ENCODE measurements around the gene UGT1A10. TPM values are rescaled to one million over a fixed set of nuclear protein-coding genes. Genes with fewer than 3 reads are reported as not detected.
"Not testable (repeated sequence)": the region's sequence is repeated elsewhere in the genome, so short reads cannot be mapped to it uniquely, and the experiment has no call there.

UGT1A10 gene
- total RNA-seq: not detected
- under 1 TPM in 1 of 2 donors, not detected in 1; 0.38 TPM for polyA plus RNA-seq
- long read RNA-seq, donor 1: 0 reads
- long read RNA-seq, donor 2: 0 reads

DNA sequence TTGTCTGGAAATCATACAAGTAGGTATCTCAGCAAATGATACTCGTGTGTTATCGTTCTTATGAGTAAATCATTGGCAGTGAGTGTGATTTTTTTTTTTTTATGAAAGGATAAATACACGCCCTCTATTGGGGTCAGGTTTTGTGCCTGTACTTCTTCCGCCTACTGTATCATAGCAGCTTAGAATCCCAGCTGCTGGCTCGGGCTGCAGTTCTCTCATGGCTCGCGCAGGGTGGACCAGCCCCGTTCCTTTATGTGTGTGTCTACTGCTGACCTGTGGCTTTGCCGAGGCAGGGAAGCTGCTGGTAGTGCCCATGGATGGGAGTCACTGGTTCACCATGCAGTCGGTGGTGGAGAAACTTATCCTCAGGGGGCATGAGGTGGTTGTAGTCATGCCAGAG is at the start of gene UGT1A10:
Gene UGT1A10 (plus strand): TSS at position 143 of the 400 bp plus-strand sequence. CDS start 75 bp downstream, at position 218.
- 85 to 91% methylated on average over 10 of the region's 10 CpGs for WGBS, 2 donors
- H3K27me3 ChIP-seq (ENCODE audit: control insufficient read depth in 1 of 2, insufficient read depth in 2 of 2, low read length in 1 of 2); H3K36me3 ChIP-seq (ENCODE audit: control insufficient read depth in 1 of 2, insufficient read depth in 2 of 2, low read length in 1 of 2); H3K27ac ChIP-seq (ENCODE audit: low read depth in 1 of 2, low read length in 2 of 2); ATAC-seq (ENCODE audit: low FRiP score); intact Hi-C loops (cut with DNase I); H3K4me3 ChIP-seq (ENCODE audit: low read length in 2 of 2); H3K9me3 ChIP-seq (ENCODE audit: control insufficient read depth, low read length); DNase-seq; H3K4me1 ChIP-seq (ENCODE audit: control insufficient read depth in 1 of 2, insufficient read depth in 2 of 2, low read length in 2 of 2): not testable (repeated sequence)

- ATAC-seq (ENCODE audit: low FRiP score): no peak
- Histone ChIP-seq H3K36me3 (ENCODE audit: control insufficient read depth in 1 of 2, insufficient read depth in 2 of 2, low read length in 1 of 2) (no peaks in the 10 kb centered on the region), H3K4me1 (ENCODE audit: control insufficient read depth in 1 of 2, insufficient read depth in 2 of 2, low read length in 2 of 2) (no peaks in the 10 kb centered on the region), H3K27me3 (ENCODE audit: control insufficient read depth in 1 of 2, insufficient read depth in 2 of 2, low read length in 1 of 2) (no peaks in the 10 kb centered on the region), H3K4me3 (ENCODE audit: low read length in 2 of 2) (no peak overlapping the region), H3K27ac (ENCODE audit: low read depth in 1 of 2, low read length in 2 of 2) (no peak overlapping the region), H3K9me3 (ENCODE audit: control insufficient read depth, low read length) (peaks cover 1% of the 10 kb centered on the region)
- intact Hi-C loops (cut with DNase I): no loop called here
- 87 to 91% methylated on average over 2 of the region's 2 CpGs for WGBS, 2 donors
- no peak for DNase-seq
Observed at GRCh38 chr2:233588400-233588799, 47.8 kb upstream of the UGT1A10 start.

DNA sequence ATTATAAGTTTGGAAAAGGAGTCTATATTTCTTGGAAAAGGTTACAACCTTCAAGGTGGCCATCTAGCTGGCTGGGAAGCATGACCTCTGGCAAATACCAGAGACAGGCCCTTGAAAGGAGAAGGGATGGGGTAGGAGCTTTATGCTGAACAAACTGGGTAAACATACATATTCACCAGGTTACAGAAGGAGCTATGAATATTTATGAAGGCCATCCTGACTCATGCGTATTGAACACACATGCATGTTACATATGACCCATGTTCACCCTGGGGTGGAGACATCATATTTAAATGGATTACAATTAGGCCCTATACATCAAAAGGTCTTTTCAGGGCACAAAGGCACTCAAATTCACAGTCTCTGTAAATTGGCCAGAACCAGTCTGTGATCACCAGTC is 43.5 kb upstream of the UGT1A10 start:
- ATAC-seq (ENCODE audit: low FRiP score); H3K4me3 ChIP-seq (ENCODE audit: low read length in 2 of 2); H3K4me1 ChIP-seq (ENCODE audit: control insufficient read depth in 1 of 2, insufficient read depth in 2 of 2, low read length in 2 of 2); H3K36me3 ChIP-seq (ENCODE audit: control insufficient read depth in 1 of 2, insufficient read depth in 2 of 2, low read length in 1 of 2); intact Hi-C loops (cut with DNase I); DNase-seq; H3K9me3 ChIP-seq (ENCODE audit: control insufficient read depth, low read length); H3K27me3 ChIP-seq (ENCODE audit: control insufficient read depth in 1 of 2, insufficient read depth in 2 of 2, low read length in 1 of 2); H3K27ac ChIP-seq (ENCODE audit: low read depth in 1 of 2, low read length in 2 of 2): not testable (repeated sequence)
- WGBS, 2 donors: 83 to 100% methylated on average over 1 of the region's 1 CpG

- Histone ChIP-seq H3K27me3 (ENCODE audit: control insufficient read depth in 1 of 2, insufficient read depth in 2 of 2, low read length in 1 of 2) (no peaks in the 10 kb centered on the region), H3K4me3 (ENCODE audit: low read length in 2 of 2) (no peak overlapping the region), H3K9me3 (ENCODE audit: control insufficient read depth, low read length) (no peaks in the 10 kb centered on the region), H3K27ac (ENCODE audit: low read depth in 1 of 2, low read length in 2 of 2) (no peak overlapping the region), H3K4me1 (ENCODE audit: control insufficient read depth in 1 of 2, insufficient read depth in 2 of 2, low read length in 2 of 2) (no peaks in the 10 kb centered on the region), H3K36me3 (ENCODE audit: control insufficient read depth in 1 of 2, insufficient read depth in 2 of 2, low read length in 1 of 2) (no peaks in the 10 kb centered on the region)
- DNase-seq: no peak
- 84 to 86% methylated on average over 8 of the region's 8 CpGs for WGBS, 2 donors
- ATAC-seq (ENCODE audit: low FRiP score): no peak
- intact Hi-C loops (cut with DNase I): no loop called here
Observed at GRCh38 chr2:233593201-233593600, 43.0 kb upstream of the UGT1A10 start.

GRCh38 chr2:233597522-233597921 is 38.7 kb upstream of the UGT1A10 start:
- DNase-seq: no peak
- WGBS, 2 donors: 71 to 75% methylated on average over 1 of the region's 1 CpG
- peaks cover under 1% of the 10 kb centered on the region for H3K9me3 ChIP-seq (ENCODE audit: control insufficient read depth, low read length)
- ATAC-seq (ENCODE audit: low FRiP score): no peak
- intact Hi-C loops (cut with DNase I): no loop called here
- H3K27me3 ChIP-seq (ENCODE audit: control insufficient read depth in 1 of 2, insufficient read depth in 2 of 2, low read length in 1 of 2): no peaks in the 10 kb centered on the region
- H3K4me1 ChIP-seq (ENCODE audit: control insufficient read depth in 1 of 2, insufficient read depth in 2 of 2, low read length in 2 of 2): no peaks in the 10 kb centered on the region
- no peaks in the 10 kb centered on the region for H3K36me3 ChIP-seq (ENCODE audit: control insufficient read depth in 1 of 2, insufficient read depth in 2 of 2, low read length in 1 of 2)
- H3K4me3 ChIP-seq (ENCODE audit: low read length in 2 of 2): no peak overlapping the region
- H3K27ac ChIP-seq (ENCODE audit: low read depth in 1 of 2, low read length in 2 of 2): no peak overlapping the region

- intact Hi-C loops (cut with DNase I): no loop called here
- H3K27me3 ChIP-seq (ENCODE audit: control insufficient read depth in 1 of 2, insufficient read depth in 2 of 2, low read length in 1 of 2): no peaks in the 10 kb centered on the region
- no peak for ATAC-seq (ENCODE audit: low FRiP score)
- WGBS, 2 donors: 83 to 90% methylated on average over 3 of the region's 3 CpGs
- H3K27ac ChIP-seq (ENCODE audit: low read depth in 1 of 2, low read length in 2 of 2): no peak overlapping the region
- H3K4me1 ChIP-seq (ENCODE audit: control insufficient read depth in 1 of 2, insufficient read depth in 2 of 2, low read length in 2 of 2): no peaks in the 10 kb centered on the region
- no peaks in the 10 kb centered on the region for H3K36me3 ChIP-seq (ENCODE audit: control insufficient read depth in 1 of 2, insufficient read depth in 2 of 2, low read length in 1 of 2)
- no peak overlapping the region for H3K4me3 ChIP-seq (ENCODE audit: low read length in 2 of 2)
- no peak for DNase-seq
- peaks cover 2% of the 10 kb centered on the region for H3K9me3 ChIP-seq (ENCODE audit: control insufficient read depth, low read length)
Observed at GRCh38 chr2:233598952-233599351, 37.3 kb upstream of the UGT1A10 start.

GRCh38 chr2:233600386-233600785 is 35.9 kb upstream of the UGT1A10 start:
- H3K27me3 ChIP-seq (ENCODE audit: control insufficient read depth in 1 of 2, insufficient read depth in 2 of 2, low read length in 1 of 2): no peaks in the 10 kb centered on the region
- WGBS, 2 donors: 77 to 82% methylated on average over 2 of the region's 2 CpGs
- no peaks in the 10 kb centered on the region for H3K36me3 ChIP-seq (ENCODE audit: control insufficient read depth in 1 of 2, insufficient read depth in 2 of 2, low read length in 1 of 2)
- H3K4me1 ChIP-seq (ENCODE audit: control insufficient read depth in 1 of 2, insufficient read depth in 2 of 2, low read length in 2 of 2): no peaks in the 10 kb centered on the region
- H3K9me3 ChIP-seq (ENCODE audit: control insufficient read depth, low read length): peaks cover 2% of the 10 kb centered on the region
- no peak overlapping the region for H3K4me3 ChIP-seq (ENCODE audit: low read length in 2 of 2)
- no peak overlapping the region for H3K27ac ChIP-seq (ENCODE audit: low read depth in 1 of 2, low read length in 2 of 2)
- intact Hi-C loops (cut with DNase I): no loop called here
- ATAC-seq (ENCODE audit: low FRiP score) (no peak), DNase-seq (no peak)

DNA sequence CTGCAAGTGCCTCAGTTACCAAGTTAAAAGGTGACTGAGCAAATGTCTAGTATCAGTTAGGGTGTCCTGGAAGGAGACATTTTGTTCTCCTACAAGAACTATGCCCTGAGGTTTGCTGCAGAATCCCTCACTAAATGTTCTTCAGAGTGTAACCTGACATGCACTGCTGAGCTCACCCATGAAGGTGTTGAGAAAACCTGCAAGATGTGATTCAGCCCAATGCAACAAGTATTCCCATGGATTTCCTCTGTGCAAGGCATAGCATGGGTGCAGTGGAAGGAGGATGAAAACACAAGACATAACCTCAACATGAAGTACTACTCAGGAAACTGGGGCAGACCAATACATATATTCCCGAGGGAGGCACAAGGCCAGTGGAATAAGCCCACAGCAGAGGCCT is 34.2 kb upstream of the UGT1A10 start:
- H3K36me3 ChIP-seq (ENCODE audit: control insufficient read depth in 1 of 2, insufficient read depth in 2 of 2, low read length in 1 of 2): no peaks in the 10 kb centered on the region
- no peak for DNase-seq
- intact Hi-C loops (cut with DNase I): no loop called here
- H3K9me3 ChIP-seq (ENCODE audit: control insufficient read depth, low read length): peaks cover 2% of the 10 kb centered on the region
- H3K27ac ChIP-seq (ENCODE audit: low read depth in 1 of 2, low read length in 2 of 2): no peak overlapping the region
- 87 to 92% methylated on average over 1 of the region's 1 CpG for WGBS, 2 donors
- H3K4me3 ChIP-seq (ENCODE audit: low read length in 2 of 2): no peak overlapping the region
- no peaks in the 10 kb centered on the region for H3K4me1 ChIP-seq (ENCODE audit: control insufficient read depth in 1 of 2, insufficient read depth in 2 of 2, low read length in 2 of 2)
- H3K27me3 ChIP-seq (ENCODE audit: control insufficient read depth in 1 of 2, insufficient read depth in 2 of 2, low read length in 1 of 2): no peaks in the 10 kb centered on the region
- ATAC-seq (ENCODE audit: low FRiP score): no peak

DNA sequence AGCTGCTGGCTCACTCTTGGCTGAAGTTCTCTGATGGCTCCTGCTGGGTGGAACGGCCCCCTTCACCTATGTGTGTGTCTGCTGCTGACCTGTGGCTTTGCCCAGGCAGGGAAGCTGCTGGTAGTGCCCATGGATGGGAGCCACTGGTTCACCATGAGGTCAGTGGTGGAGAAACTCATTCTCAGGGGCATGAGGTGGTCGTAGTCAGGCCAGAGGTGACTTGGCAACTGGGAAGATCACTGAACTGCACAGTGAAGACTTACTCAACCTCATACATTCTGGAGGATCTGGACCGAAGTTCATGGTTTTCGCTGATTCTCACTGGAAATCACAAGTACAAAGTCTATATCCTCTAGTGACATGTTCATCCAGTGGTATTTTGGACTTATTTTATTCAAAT is 32.7 kb upstream of the UGT1A10 start:
- Histone ChIP-seq H3K27me3 (ENCODE audit: control insufficient read depth in 1 of 2, insufficient read depth in 2 of 2, low read length in 1 of 2) (no peaks in the 10 kb centered on the region), H3K27ac (ENCODE audit: low read depth in 1 of 2, low read length in 2 of 2) (no peak overlapping the region), H3K4me1 (ENCODE audit: control insufficient read depth in 1 of 2, insufficient read depth in 2 of 2, low read length in 2 of 2) (no peaks in the 10 kb centered on the region), H3K36me3 (ENCODE audit: control insufficient read depth in 1 of 2, insufficient read depth in 2 of 2, low read length in 1 of 2) (no peaks in the 10 kb centered on the region), H3K4me3 (ENCODE audit: low read length in 2 of 2) (no peak overlapping the region), H3K9me3 (ENCODE audit: control insufficient read depth, low read length) (peaks cover 2% of the 10 kb centered on the region)
- intact Hi-C loops (cut with DNase I): no loop called here
- ATAC-seq (ENCODE audit: low FRiP score): no peak
- DNase-seq: no peak
- WGBS, 2 donors: 81% methylated on average over 4 of the region's 4 CpGs
